HuH-7 (cell line): ENCODE results near the gene NUDT15.
A peak's percentile ranks its signal among the peaks of the same experiment; 100 is the strongest.
"Not testable (repeated sequence)": the region's sequence is repeated elsewhere in the genome, so short reads cannot be mapped to it uniquely, and the experiment has no call there.

Source experiments
- DNase-seq: peaks from one replicate; pipeline ENCODE4 v3.0.0; 2011; ENCODE audit warnings: low spot score

The NUDT15 gene

GRCh38 chr13:48037346-48038173, at the start of gene NUDT15:
TSS of gene NUDT15 (plus strand) at chr13:48037726. CDS start at chr13:48037747, 21 bp downstream.
- DNase-seq: peak; percentile 90

- no peak for DNase-seq
Measured at GRCh38 chr13:47990427-47990826, 47.1 kb upstream of the NUDT15 start.

- DNase-seq: no peak
Measured at GRCh38 chr13:47990920-47991466, 46.5 kb upstream of the NUDT15 start.

GRCh38 chr13:47991859-47992258, 45.7 kb upstream of the NUDT15 start:
- DNase-seq: no peak

GRCh38 chr13:47997384-47997783, 40.1 kb upstream of the NUDT15 start:
- DNase-seq: no peak

GRCh38 chr13:47999973-48000372, 37.6 kb upstream of the NUDT15 start:
- DNase-seq: no peak

- no peak for DNase-seq
Measured at GRCh38 chr13:48000559-48001113, 36.9 kb upstream of the NUDT15 start.

GRCh38 chr13:48001114-48001881, 36.2 kb upstream of the NUDT15 start, which contains the start of gene SUCLA2:
TSS of gene SUCLA2 (minus strand) at chr13:48001273. CDS start at chr13:48001269, 4 bp downstream.
- peak; percentile 89 for DNase-seq

- not testable (repeated sequence) for DNase-seq
Measured at GRCh38 chr13:48001999-48002398, 35.5 kb upstream of the NUDT15 start.

- no peak for DNase-seq
Measured at GRCh38 chr13:48004201-48004600, 33.3 kb upstream of the NUDT15 start.

- DNase-seq: no peak
Measured at GRCh38 chr13:48006396-48006795, 31.1 kb upstream of the NUDT15 start.

- no peak for DNase-seq
Measured at GRCh38 chr13:48009284-48009683, 28.2 kb upstream of the NUDT15 start.

- no peak for DNase-seq
Measured at GRCh38 chr13:48010698-48011097, 26.8 kb upstream of the NUDT15 start.

- no peak for DNase-seq
Measured at GRCh38 chr13:48012668-48013067, 24.9 kb upstream of the NUDT15 start.

- no peak for DNase-seq
Measured at GRCh38 chr13:48014359-48014758, 23.2 kb upstream of the NUDT15 start.

GRCh38 chr13:48018637-48019036, 18.9 kb upstream of the NUDT15 start:
- DNase-seq: no peak

GRCh38 chr13:48019796-48020195, 17.7 kb upstream of the NUDT15 start:
- DNase-seq: no peak

- DNase-seq: no peak
Measured at GRCh38 chr13:48028066-48028465, 9.5 kb upstream of the NUDT15 start.

GRCh38 chr13:48029859-48030258, 7.7 kb upstream of the NUDT15 start:
- no peak for DNase-seq

GRCh38 chr13:48038761-48039160, 1.2 kb downstream of the NUDT15 start:
- no peak for DNase-seq

- DNase-seq: no peak
Measured at GRCh38 chr13:48040049-48040448, 2.5 kb downstream of the NUDT15 start.

GRCh38 chr13:48040896-48041295, 3.4 kb downstream of the NUDT15 start:
- no peak for DNase-seq

GRCh38 chr13:48042894-48043293, 5.4 kb downstream of the NUDT15 start:
- no peak for DNase-seq
